ENCODE measurements around the gene MAPRE2.

Gene MAPRE2

DNA sequence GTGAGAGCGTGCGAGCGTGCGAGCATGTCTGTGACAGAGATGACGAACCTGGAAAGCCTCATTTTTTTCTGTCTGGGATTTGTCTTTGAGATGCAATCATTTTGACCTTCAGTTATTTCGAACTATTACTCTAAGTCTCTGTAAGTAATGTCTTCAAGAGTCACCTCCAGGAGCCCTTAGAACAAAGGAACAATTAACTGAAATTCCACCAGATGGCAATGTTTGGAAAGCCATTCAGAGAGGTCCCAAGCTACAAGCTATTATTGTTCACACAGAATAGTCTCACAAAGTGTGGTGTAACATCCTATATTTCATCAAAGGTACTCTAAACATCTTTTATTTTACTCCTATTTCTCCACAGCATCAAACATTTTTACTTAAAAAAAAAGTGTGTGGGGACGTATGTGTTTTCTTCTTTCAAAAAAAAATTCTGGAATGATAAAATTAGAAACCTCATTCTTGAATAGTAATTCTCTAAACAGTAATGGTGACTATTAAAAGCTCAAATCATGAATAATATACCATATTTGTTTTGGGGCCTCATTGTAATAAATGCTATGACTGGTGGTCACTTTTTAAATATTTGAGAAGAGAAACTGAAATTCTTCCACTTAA, 35.1 kb upstream of the MAPRE2 start:
- no peak for TF ChIP-seq EZH2phosphoT487 (IDR thresholded peaks at IDR 0.05; ENCODE audit: low read depth)
- TF ChIP-seq, protein P1, sequence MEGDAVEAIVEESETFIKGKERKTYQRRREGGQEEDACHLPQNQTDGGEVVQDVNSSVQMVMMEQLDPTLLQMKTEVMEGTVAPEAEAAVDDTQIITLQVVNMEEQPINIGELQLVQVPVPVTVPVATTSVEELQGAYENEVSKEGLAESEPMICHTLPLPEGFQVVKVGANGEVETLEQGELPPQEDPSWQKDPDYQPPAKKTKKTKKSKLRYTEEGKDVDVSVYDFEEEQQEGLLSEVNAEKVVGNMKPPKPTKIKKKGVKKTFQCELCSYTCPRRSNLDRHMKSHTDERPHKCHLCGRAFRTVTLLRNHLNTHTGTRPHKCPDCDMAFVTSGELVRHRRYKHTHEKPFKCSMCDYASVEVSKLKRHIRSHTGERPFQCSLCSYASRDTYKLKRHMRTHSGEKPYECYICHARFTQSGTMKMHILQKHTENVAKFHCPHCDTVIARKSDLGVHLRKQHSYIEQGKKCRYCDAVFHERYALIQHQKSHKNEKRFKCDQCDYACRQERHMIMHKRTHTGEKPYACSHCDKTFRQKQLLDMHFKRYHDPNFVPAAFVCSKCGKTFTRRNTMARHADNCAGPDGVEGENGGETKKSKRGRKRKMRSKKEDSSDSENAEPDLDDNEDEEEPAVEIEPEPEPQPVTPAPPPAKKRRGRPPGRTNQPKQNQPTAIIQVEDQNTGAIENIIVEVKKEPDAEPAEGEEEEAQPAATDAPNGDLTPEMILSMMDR (IDR thresholded peaks at IDR 0.05; ENCODE audit: low read depth, low read length): peak; percentile 71
- H3K4me3 ChIP-seq (ENCODE audit: low read length): peak overlapping the region; percentile 25; the same call in 1 of the 2 replicates
- H3K27me3 ChIP-seq (ENCODE audit: low read depth, low read length): no peaks in the 10 kb centered on the region
- no peaks in the 10 kb centered on the region for H3K9me3 ChIP-seq (ENCODE audit: insufficient read depth, low read length)
- H3K79me2 ChIP-seq (ENCODE audit: low read length): no peaks in the 10 kb centered on the region
- 0 out of 2 replicates have a peak overlapping the region, but pooled peaks have one; percentile 63 for H2AFZ ChIP-seq (ENCODE audit: low read depth, low read length)
- 0 out of 2 replicates have a peak overlapping the region, but pooled peaks have one; percentile 9 for H3K9ac ChIP-seq (ENCODE audit: low read length)
- no peaks in the 10 kb centered on the region for H4K20me1 ChIP-seq (ENCODE audit: insufficient read depth, low read length)
- peak overlapping the region; percentile 33 for H3K4me2 ChIP-seq (ENCODE audit: low read length)
- H3K36me3 ChIP-seq (replicated peaks; ENCODE audit: low read depth, low read length): no peaks in the 10 kb centered on the region
- H3K4me1 ChIP-seq (ENCODE audit: low read length): peaks cover 29% of the 10 kb centered on the region
- no peak overlapping the region for H3K27ac ChIP-seq (ENCODE audit: low read length)

DNA sequence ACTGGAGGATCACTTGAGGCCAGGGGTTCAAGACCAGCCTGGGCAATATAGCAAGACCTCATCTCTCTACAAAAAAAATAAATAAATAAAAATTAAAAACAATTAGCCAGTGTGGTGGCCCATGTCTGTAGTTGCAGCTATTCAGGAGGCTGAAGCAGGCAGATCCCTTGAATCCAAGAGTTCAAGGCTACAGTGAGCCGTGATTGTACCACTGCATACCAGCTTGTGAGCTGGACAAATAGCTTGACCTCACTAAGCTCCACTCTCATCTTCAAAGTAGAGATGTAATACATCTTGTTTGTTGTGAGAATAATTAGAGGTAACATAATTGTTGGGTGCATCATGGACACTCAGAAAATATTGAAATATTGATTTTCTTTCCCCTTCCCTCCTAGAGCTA, 31.1 kb upstream of the MAPRE2 start:
- H4K20me1 ChIP-seq (ENCODE audit: insufficient read depth, low read length): no peaks in the 10 kb centered on the region
- no peaks in the 10 kb centered on the region for H3K27me3 ChIP-seq (ENCODE audit: low read depth, low read length)
- H3K4me1 ChIP-seq (ENCODE audit: low read length): peaks cover 21% of the 10 kb centered on the region
- H3K36me3 ChIP-seq (replicated peaks; ENCODE audit: low read depth, low read length): no peaks in the 10 kb centered on the region
- H3K4me3 ChIP-seq (ENCODE audit: low read length): no peak overlapping the region
- no peak overlapping the region for H3K27ac ChIP-seq (ENCODE audit: low read length)
- no peak overlapping the region for H2AFZ ChIP-seq (ENCODE audit: low read depth, low read length)
- no peak overlapping the region for H3K4me2 ChIP-seq (ENCODE audit: low read length)
- H3K9me3 ChIP-seq (ENCODE audit: insufficient read depth, low read length): no peaks in the 10 kb centered on the region
- no peak overlapping the region for H3K9ac ChIP-seq (ENCODE audit: low read length)
- TF ChIP-seq EZH2phosphoT487 (IDR thresholded peaks at IDR 0.05; ENCODE audit: low read depth): no peak
- TF ChIP-seq, protein P1 (IDR thresholded peaks at IDR 0.05; ENCODE audit: low read depth, low read length): no peak
- H3K79me2 ChIP-seq (ENCODE audit: low read length): no peaks in the 10 kb centered on the region

DNA sequence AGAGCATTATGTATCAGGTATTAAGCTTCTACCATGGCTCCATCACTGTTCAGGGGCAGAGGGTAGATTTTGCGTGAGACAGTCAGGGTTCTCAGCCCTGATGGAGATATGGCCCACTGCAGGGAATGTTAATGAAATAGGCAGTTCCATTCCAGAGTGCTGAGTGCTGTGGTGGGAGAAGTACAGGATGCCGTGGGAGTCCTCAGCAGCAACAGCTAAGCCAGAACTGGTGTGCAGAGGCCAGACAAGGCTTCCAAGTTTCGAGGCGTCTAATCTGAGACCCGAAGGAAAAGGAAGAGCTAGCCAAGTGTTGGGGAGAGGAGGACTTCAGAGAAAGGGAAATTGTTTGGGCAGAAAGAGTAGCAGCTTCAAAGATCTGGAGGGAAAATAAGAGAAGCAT, 30.2 kb upstream of the MAPRE2 start:
- Histone ChIP-seq H3K27ac (ENCODE audit: low read length) (no peak overlapping the region), H3K9ac (ENCODE audit: low read length) (no peak overlapping the region), H3K9me3 (ENCODE audit: insufficient read depth, low read length) (no peaks in the 10 kb centered on the region), H3K4me3 (ENCODE audit: low read length) (no peak overlapping the region), H3K4me2 (ENCODE audit: low read length) (no peak overlapping the region), H3K4me1 (ENCODE audit: low read length) (peaks cover 21% of the 10 kb centered on the region), H3K36me3 (replicated peaks; ENCODE audit: low read depth, low read length) (no peaks in the 10 kb centered on the region), H2AFZ (ENCODE audit: low read depth, low read length) (no peak overlapping the region), H4K20me1 (ENCODE audit: insufficient read depth, low read length) (no peaks in the 10 kb centered on the region), H3K79me2 (ENCODE audit: low read length) (no peaks in the 10 kb centered on the region), H3K27me3 (ENCODE audit: low read depth, low read length) (no peaks in the 10 kb centered on the region)
- TF ChIP-seq EZH2phosphoT487 (IDR thresholded peaks at IDR 0.05; ENCODE audit: low read depth): no peak
- TF ChIP-seq, protein P1 (IDR thresholded peaks at IDR 0.05; ENCODE audit: low read depth, low read length): no peak

DNA sequence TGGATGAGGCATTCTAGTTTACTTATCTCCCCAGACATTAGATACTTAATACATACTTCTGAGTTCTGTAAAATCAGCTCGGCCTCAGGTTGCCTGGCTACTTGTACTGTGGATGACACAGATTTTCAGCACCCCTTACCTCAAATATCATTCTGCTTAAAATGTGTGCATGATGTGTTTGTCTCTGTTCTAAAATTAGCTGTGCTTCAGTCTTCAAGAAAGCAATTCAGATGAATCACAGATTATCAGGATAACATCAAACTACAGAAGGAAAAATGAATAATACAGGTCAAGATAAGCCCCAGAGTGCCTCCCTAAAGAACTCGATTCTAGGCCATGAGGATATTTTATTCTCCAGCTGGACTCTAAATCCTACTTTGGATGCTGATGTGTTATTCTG, 21.3 kb upstream of the MAPRE2 start:
- Histone ChIP-seq H3K9me3 (ENCODE audit: insufficient read depth, low read length) (no peaks in the 10 kb centered on the region), H3K4me1 (ENCODE audit: low read length) (peaks cover 8% of the 10 kb centered on the region), H3K36me3 (replicated peaks; ENCODE audit: low read depth, low read length) (no peaks in the 10 kb centered on the region), H3K9ac (ENCODE audit: low read length) (no peak overlapping the region), H2AFZ (ENCODE audit: low read depth, low read length) (no peak overlapping the region), H3K4me2 (ENCODE audit: low read length) (no peak overlapping the region), H3K27me3 (ENCODE audit: low read depth, low read length) (no peaks in the 10 kb centered on the region), H4K20me1 (ENCODE audit: insufficient read depth, low read length) (no peaks in the 10 kb centered on the region), H3K4me3 (ENCODE audit: low read length) (no peak overlapping the region), H3K79me2 (ENCODE audit: low read length) (no peaks in the 10 kb centered on the region), H3K27ac (ENCODE audit: low read length) (no peak overlapping the region)
- no peak for TF ChIP-seq EZH2phosphoT487 (IDR thresholded peaks at IDR 0.05; ENCODE audit: low read depth)
- TF ChIP-seq, protein P1 (IDR thresholded peaks at IDR 0.05; ENCODE audit: low read depth, low read length): no peak
